ENCODE results near the gene USP16.

DNA sequence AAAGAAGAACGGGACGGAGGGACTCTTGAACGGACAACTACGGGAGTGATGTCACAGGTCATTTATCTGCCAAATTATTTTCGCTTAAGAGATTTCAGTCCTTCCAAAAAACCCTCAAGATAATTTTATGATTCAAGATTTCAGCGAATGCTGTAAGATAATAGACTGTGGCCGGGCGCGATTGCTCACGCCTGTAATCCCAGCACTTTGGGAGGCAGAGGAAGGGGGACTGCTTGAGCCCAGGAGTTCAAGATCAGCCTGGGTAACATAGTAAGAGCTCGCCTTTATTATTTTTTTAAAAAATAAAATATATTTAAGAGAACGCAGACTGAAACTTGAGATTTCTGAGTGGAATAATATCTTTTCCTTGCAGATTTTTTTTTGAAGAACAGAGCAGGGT lies 5.9 kb upstream of the USP16 start:
- TF ChIP-seq, protein P1, sequence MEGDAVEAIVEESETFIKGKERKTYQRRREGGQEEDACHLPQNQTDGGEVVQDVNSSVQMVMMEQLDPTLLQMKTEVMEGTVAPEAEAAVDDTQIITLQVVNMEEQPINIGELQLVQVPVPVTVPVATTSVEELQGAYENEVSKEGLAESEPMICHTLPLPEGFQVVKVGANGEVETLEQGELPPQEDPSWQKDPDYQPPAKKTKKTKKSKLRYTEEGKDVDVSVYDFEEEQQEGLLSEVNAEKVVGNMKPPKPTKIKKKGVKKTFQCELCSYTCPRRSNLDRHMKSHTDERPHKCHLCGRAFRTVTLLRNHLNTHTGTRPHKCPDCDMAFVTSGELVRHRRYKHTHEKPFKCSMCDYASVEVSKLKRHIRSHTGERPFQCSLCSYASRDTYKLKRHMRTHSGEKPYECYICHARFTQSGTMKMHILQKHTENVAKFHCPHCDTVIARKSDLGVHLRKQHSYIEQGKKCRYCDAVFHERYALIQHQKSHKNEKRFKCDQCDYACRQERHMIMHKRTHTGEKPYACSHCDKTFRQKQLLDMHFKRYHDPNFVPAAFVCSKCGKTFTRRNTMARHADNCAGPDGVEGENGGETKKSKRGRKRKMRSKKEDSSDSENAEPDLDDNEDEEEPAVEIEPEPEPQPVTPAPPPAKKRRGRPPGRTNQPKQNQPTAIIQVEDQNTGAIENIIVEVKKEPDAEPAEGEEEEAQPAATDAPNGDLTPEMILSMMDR (IDR thresholded peaks at IDR 0.05; ENCODE audit: low read depth, low read length) = no peak
- no peak for TF ChIP-seq EZH2phosphoT487 (IDR thresholded peaks at IDR 0.05; ENCODE audit: low read depth)

All from OCI-LY3 (cell line).